ENCODE data around the gene ING3. TPM values are rescaled to one million over a fixed set of nuclear protein-coding genes. Genes with fewer than 3 reads are reported as not detected.

Gene ING3
- polyA plus RNA-seq, 1 of the 3 experiments (the other 2 are of a cell fraction) = 8.3 TPM

DNA sequence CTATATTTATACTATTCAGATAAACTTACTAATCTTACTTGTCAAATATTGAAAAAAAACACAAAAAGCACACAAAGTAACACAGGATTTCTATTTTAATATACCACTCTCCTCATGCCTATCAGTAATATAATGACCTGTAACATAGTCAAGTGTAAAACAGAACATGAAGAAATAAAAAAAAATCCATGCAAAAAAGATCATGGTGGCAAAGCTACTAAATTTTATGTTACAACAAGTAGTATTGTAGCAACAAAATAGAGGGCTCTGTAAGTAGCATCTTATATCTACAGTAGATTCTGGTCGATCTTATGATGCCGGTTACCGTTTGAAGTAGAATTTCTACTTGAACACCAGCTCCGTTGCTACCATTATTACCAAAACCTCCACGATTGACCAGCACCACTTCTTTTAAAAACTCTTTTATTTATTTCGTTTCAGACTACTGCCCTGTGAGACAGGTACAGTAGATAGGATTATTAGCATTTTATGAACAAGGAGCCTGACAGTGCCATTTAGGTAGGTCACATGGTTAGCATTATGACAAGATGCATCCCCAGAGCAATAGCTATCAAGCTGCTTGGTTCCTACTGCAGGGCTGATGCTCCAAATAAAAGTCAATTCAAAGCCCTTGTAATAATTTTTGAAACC is 40.0 kb downstream of the ING3 start:
- peak; percentile 24 for DNase-seq
- POLR2A ChIA-PET = no interaction called here
- H3K4me3 ChIP-seq (ENCODE audit: low read depth in 2 of 2, low read length in 1 of 2) = peak overlapping the region; percentile 49 to 62
- H3K4me2 ChIP-seq = peak overlapping the region; percentile 86
- no peak for TF ChIP-seq RXRA (IDR thresholded peaks at IDR 0.05; ENCODE audit: borderline replicate concordance, low read depth)
- TF ChIP-seq, protein P1, sequence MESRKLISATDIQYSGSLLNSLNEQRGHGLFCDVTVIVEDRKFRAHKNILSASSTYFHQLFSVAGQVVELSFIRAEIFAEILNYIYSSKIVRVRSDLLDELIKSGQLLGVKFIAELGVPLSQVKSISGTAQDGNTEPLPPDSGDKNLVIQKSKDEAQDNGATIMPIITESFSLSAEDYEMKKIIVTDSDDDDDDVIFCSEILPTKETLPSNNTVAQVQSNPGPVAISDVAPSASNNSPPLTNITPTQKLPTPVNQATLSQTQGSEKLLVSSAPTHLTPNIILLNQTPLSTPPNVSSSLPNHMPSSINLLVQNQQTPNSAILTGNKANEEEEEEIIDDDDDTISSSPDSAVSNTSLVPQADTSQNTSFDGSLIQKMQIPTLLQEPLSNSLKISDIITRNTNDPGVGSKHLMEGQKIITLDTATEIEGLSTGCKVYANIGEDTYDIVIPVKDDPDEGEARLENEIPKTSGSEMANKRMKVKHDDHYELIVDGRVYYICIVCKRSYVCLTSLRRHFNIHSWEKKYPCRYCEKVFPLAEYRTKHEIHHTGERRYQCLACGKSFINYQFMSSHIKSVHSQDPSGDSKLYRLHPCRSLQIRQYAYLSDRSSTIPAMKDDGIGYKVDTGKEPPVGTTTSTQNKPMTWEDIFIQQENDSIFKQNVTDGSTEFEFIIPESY (IDR thresholded peaks at IDR 0.05; ENCODE audit: borderline replicate concordance, low read depth) = no peak
- no peak for TF ChIP-seq CHD2 (IDR thresholded peaks at IDR 0.05; ENCODE audit: low read length, partially characterized antibody)
- no peak for TF ChIP-seq GABPA (IDR thresholded peaks at IDR 0.05; ENCODE audit: low read depth)
- TF ChIP-seq, protein P2, sequence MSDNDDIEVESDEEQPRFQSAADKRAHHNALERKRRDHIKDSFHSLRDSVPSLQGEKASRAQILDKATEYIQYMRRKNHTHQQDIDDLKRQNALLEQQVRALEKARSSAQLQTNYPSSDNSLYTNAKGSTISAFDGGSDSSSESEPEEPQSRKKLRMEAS (IDR thresholded peaks at IDR 0.05; ENCODE audit: low read depth) = no peak
- no peak for TF ChIP-seq JUND (IDR thresholded peaks at IDR 0.05)
- peak; percentile 79 for TF ChIP-seq MXI1 (IDR thresholded peaks at IDR 0.05; ENCODE audit: low read depth, low read length)
- TF ChIP-seq RFX5 (IDR thresholded peaks at IDR 0.05; ENCODE audit: low read length) = no peak
- no peak for TF ChIP-seq FOSL2 (IDR thresholded peaks at IDR 0.05; ENCODE audit: borderline replicate concordance, low read depth)
- no peak for TF ChIP-seq EZH2phosphoT487 (IDR thresholded peaks at IDR 0.05; ENCODE audit: borderline replicate concordance, low read depth)
- TF ChIP-seq, protein P3, sequence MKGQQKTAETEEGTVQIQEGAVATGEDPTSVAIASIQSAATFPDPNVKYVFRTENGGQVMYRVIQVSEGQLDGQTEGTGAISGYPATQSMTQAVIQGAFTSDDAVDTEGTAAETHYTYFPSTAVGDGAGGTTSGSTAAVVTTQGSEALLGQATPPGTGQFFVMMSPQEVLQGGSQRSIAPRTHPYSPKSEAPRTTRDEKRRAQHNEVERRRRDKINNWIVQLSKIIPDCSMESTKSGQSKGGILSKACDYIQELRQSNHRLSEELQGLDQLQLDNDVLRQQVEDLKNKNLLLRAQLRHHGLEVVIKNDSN (IDR thresholded peaks at IDR 0.05; ENCODE audit: borderline replicate concordance, low read depth) = peak; percentile 49; the same call in 1 of the 2 replicates
- TF ChIP-seq RAD21 (IDR thresholded peaks at IDR 0.05; ENCODE audit: low read length) = no peak
- H2AFZ ChIP-seq (ENCODE audit: low read depth) = peak overlapping the region; percentile 86
- no peaks in the 10 kb centered on the region for H3K9me2 ChIP-seq
- H3K36me3 ChIP-seq (replicated peaks in 1 of 2; ENCODE audit: control insufficient read depth in 1 of 2, insufficient read depth in 2 of 2, low read length in 1 of 2) = no peaks in the 10 kb centered on the region
- peaks cover 27% of the 10 kb centered on the region for H3F3A ChIP-seq (replicated peaks; ENCODE audit: insufficient read depth)
- no peaks in the 10 kb centered on the region for H4K20me1 ChIP-seq (ENCODE audit: insufficient read depth)
- no peaks in the 10 kb centered on the region for H3K9me3 ChIP-seq
- H3K4me1 ChIP-seq (ENCODE audit: control insufficient read depth in 1 of 2, insufficient read depth in 2 of 2, low read depth in 1 of 2, low read length in 1 of 2) = peaks cover 24 to 35% of the 10 kb centered on the region in 2 experiments; a peak in 3 of 4 replicates
- 65% methylated on average over 6 of the region's 6 CpGs for WGBS (ENCODE audit: low lambda C conversion rate)
- peak overlapping the region; percentile 62 for H3K9ac ChIP-seq
- H3K79me2 ChIP-seq (ENCODE audit: insufficient read depth) = peaks cover 26% of the 10 kb centered on the region
- CTCF ChIA-PET = interaction anchor here (1.0 to 8.9 kb wide), 16 partner anchors 9 to 392 kb away, joined by 3 to 397 read pairs (median 6); no protein-coding TSS in a partner anchor
- H3K27ac ChIP-seq (ENCODE audit: low read depth in 2 of 2, low read length in 1 of 2) = peak overlapping the region in 1 of 2 experiments; percentile 70; a peak in 2 of 4 replicates
- no peaks in the 10 kb centered on the region for H3K27me3 ChIP-seq (ENCODE audit: insufficient read depth)

DNA sequence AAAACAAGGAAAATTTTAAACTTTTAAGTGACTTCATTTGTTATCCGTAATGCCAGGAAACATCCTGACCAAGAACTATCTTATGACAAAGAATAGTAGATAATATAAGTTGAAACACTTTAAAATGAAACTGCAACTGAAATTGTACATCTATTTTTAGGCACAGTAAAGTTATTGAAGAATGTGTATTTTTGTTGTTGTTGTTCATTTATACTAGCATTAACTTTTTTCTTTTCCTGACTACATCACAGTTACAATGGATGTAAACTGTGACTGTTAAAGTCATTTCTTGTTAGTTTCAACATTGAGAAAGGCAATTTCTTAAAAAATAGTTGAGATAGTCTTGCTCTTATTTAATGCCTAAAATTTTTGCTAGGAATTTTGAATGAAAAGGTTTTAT is 40.6 kb downstream of the ING3 start:
- Histone ChIP-seq H3K79me2 (ENCODE audit: insufficient read depth) (peaks cover 26% of the 10 kb centered on the region), H3F3A (replicated peaks; ENCODE audit: insufficient read depth) (peaks cover 29% of the 10 kb centered on the region), H3K27me3 (ENCODE audit: insufficient read depth) (no peaks in the 10 kb centered on the region), H3K4me2 (peak overlapping the region; percentile 86), H3K9me3 (no peaks in the 10 kb centered on the region), H3K9me2 (no peaks in the 10 kb centered on the region), H3K4me3 (ENCODE audit: low read depth in 2 of 2, low read length in 1 of 2) (peak overlapping the region; percentile 28 to 62), H3K9ac (peak overlapping the region; percentile 62; the same call in 1 of the 2 replicates), H3K4me1 (ENCODE audit: control insufficient read depth in 1 of 2, insufficient read depth in 2 of 2, low read depth in 1 of 2, low read length in 1 of 2) (peaks cover 27 to 35% of the 10 kb centered on the region in 2 experiments; a peak in 3 of 4 replicates), H2AFZ (ENCODE audit: low read depth) (peak overlapping the region; percentile 86; the same call in 1 of the 2 replicates), H3K27ac (ENCODE audit: low read depth in 2 of 2, low read length in 1 of 2) (peak overlapping the region; percentile 66 to 70), H3K36me3 (replicated peaks in 1 of 2; ENCODE audit: control insufficient read depth in 1 of 2, insufficient read depth in 2 of 2, low read length in 1 of 2) (no peaks in the 10 kb centered on the region), H4K20me1 (ENCODE audit: insufficient read depth) (no peaks in the 10 kb centered on the region)
- ChIA-PET POLR2A (no interaction called here), CTCF (interaction anchor here (1.0 to 8.9 kb wide), 10 partner anchors 8 to 392 kb away, joined by 3 to 397 read pairs (median 6); no protein-coding TSS in a partner anchor)
- TF ChIP-seq EZH2phosphoT487 (IDR thresholded peaks at IDR 0.05; ENCODE audit: borderline replicate concordance, low read depth) (no peak), ELF1 (IDR thresholded peaks at IDR 0.05) (no peak), RAD21 (IDR thresholded peaks at IDR 0.05; ENCODE audit: low read length) (no peak), SMC3 (IDR thresholded peaks at IDR 0.05; ENCODE audit: low read depth, low read length) (no peak), NFIC (IDR thresholded peaks at IDR 0.05; ENCODE audit: borderline replicate concordance) (no peak)
- TF ChIP-seq, protein P4, sequence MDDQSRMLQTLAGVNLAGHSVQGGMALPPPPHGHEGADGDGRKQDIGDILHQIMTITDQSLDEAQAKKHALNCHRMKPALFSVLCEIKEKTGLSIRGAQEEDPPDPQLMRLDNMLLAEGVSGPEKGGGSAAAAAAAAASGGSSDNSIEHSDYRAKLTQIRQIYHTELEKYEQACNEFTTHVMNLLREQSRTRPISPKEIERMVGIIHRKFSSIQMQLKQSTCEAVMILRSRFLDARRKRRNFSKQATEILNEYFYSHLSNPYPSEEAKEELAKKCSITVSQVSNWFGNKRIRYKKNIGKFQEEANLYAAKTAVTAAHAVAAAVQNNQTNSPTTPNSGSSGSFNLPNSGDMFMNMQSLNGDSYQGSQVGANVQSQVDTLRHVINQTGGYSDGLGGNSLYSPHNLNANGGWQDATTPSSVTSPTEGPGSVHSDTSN (IDR thresholded peaks at IDR 0.05) = no peak
- WGBS (ENCODE audit: low lambda C conversion rate) = 63% methylated on average over 1 of the region's 1 CpG
- DNase-seq = no peak

All from SK-N-SH (cell line).